GM10266 (cell line): ENCODE results near the gene COX4I2.

Experiments used
- DNase-seq: peaks from one replicate; pipeline ENCODE4 v3.0.0; 2012; ENCODE audit errors: extremely low spot score
- TF ChIP-seq, protein P1 (sequence below): IDR thresholded peaks from 2 replicates; pipeline ENCODE4 v1.5.1; 2012; ENCODE audit warnings: mild to moderate bottlenecking, low read depth; ENCODE audit not compliant: control insufficient read depth, insufficient read depth; ENCODE audit errors: missing control alignments

COX4I2 gene

DNA sequence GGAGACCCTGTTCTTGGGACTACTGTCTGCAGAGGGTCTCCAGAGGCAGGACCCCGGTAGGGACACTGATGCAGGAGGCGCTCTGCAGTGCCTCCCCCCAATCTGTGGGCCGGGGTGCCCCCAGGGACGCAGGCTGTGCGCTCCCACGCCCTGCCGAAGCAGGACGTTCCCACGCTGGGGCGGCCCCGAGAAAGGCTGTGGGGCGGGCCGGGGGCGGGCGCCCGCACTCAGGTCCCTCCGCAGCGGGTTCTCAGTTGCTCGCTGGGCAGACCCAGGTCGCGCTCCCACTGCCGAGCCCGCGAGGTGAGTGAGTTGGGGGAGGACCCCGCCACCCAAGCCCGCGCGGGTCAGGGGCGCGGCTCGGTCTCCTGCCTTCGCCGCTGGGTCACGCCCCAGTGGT is at the start of gene COX4I2:
TSS of gene COX4I2 (plus strand) at position 253 of the 400 bp plus-strand sequence. CDS start 1,106 bp downstream, outside the sequence.
- TF ChIP-seq, protein P1, sequence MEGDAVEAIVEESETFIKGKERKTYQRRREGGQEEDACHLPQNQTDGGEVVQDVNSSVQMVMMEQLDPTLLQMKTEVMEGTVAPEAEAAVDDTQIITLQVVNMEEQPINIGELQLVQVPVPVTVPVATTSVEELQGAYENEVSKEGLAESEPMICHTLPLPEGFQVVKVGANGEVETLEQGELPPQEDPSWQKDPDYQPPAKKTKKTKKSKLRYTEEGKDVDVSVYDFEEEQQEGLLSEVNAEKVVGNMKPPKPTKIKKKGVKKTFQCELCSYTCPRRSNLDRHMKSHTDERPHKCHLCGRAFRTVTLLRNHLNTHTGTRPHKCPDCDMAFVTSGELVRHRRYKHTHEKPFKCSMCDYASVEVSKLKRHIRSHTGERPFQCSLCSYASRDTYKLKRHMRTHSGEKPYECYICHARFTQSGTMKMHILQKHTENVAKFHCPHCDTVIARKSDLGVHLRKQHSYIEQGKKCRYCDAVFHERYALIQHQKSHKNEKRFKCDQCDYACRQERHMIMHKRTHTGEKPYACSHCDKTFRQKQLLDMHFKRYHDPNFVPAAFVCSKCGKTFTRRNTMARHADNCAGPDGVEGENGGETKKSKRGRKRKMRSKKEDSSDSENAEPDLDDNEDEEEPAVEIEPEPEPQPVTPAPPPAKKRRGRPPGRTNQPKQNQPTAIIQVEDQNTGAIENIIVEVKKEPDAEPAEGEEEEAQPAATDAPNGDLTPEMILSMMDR, result no peak
- no peak for DNase-seq

DNA sequence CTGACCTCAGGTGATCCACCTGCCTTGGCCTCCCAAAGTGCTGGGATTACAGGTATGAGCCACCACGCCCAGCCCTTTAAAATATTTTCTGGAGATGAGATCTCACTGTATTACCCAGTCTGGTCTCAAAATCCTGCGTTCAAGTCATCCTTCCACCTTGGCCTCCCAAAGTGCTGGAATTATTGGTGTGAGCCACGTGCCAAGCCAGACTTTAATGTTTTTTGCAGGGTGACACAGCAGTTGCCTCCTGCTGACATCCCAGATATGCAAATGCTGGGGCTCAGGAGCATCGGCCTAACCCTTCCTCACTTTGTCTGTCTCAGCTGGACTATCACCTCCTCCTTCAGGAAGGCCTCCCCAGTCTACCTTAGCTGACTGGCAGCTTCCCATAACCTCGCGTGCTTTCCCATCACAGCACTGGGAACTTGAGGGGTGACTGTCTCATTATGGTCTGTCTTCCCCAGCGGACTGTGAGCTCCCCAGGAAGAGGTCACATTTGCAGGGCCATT is 46.9 kb upstream of the COX4I2 start:
- TF ChIP-seq, protein P1, result no peak
- no peak for DNase-seq

DNA sequence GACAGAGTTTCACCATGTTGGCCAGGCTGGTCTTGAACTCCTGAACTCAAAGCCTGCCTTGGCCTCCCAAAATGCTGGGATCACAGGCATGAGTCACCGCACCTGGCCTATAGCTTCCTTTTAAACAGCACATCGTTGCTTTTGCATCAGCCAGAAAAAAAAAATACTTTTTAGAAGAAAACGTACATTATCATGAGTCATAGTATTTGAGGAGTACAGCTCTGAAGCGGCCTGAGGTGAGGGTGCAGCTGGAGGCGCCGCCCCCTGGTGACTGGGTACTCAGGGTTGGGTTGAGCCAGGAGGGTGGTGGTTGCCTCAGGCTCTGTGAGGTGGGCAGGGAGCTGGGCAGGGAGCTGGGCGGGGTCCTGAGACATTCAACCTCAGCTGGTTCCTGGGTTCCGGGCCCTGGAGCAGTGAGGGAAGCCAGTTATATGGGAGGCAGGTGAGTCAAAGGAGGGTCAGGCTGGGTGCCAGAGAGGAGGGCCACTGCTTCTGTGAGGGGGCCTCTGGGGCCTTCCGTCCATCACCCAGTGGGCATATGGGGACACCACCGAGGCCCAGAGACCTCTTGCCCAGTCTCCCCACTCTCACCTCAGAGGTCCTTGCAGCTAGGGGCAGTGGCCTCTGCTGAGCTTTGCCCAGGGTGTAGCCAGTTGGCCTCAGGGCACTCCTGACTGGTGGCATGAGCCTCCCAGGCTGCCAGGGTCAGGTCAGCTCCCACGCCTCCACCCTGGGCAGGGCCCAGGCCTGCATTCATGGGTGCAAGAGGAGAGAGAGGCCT is 44.3 kb upstream of the COX4I2 start:
- no peak for DNase-seq
- TF ChIP-seq, protein P1, result no peak

DNA sequence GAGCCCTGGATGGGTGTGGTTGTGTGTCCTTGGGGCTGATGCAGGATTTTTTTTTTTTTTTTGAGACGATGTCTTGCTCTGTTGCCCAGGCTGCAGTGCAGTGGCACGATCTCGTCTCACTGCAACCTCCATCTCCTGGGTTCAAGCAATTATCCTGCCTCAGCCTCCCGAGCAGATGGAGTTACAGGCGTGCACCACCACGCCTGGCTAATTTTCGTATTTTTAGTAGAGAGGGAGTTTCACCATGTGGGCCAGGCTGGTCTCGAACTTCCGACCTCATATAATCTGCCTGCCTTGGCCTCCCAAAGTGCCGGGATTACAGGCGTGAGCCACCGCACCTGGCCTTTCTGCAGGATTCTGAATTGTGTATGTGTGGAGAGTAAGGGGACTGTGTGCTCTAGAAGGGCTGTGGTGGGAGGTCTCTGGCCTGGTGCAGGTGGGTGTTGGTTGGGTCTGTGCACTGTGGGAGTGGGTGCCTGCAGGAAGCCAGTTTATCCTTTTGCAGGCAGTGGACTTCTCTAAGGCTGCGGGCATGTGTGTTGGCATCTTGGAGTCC is 43.6 kb upstream of the COX4I2 start:
- DNase-seq, result no peak
- TF ChIP-seq, protein P1, result no peak

DNA sequence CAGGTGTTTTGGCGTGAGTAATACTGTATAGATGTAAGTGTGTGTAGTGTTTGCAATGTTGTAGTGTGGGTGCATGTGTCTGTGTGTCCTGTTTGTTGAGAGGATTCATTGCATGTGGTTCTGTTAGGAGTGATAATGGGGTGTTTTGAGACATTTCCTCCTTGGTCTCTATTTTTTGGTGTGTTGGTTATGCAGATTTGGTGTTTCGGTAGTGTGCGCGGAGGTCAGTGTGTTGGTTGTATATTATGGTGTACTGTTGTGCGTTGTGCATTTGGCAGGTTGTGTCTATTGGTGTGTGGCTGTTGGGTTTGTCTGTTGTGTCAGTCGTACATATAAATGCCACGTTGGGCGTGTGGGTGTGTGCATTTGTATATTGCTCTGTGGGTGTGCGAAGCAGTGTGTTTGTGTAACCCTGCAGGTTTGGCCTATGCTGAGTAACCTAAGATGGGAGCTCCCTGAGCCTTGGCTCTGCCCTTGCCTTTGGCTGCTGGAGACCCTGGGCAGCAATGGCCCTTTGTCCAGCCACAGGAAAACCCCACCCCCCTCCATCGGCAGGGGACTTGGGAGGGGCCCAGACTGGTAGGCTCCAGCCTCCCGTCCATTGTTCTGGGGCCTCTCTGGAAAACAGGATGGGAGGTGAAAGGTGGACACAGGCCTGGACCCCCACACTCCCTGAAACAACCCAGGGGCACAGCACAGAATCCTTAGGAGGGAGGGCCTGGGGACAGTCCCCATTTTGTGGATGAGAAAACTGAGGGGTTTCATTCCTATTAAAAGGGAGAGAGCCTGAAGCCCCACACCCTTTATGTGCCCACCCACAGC is 42.9 kb upstream of the COX4I2 start:
- TF ChIP-seq, protein P1, result no peak
- no peak for DNase-seq

DNA sequence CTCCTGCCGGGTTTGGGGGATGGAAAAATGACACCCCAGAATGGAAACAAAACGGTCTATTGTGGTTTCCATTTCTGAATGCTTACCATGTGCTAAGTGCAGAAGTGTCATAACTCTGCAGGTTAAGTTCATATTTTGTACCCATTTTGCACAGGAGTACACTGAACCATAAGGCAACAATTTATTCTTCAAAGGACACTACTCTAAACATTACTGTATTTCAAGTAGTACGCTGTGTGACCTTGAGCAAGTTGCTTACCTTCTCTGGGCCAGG is 42.4 kb upstream of the COX4I2 start:
- TF ChIP-seq, protein P1, result no peak

More for the DNA sequence above, 42.4 kb upstream of the COX4I2 start:
- DNase-seq, result no peak
